ENCODE measurements around the gene L3MBTL3.

- TF ChIP-seq CTCF (IDR thresholded peaks at IDR 0.05) (no peak), IRF2 (CRISPR knock-in tag; IDR thresholded peaks at IDR 0.05; ENCODE audit: borderline replicate concordance, low read depth) (no peak), SMAD4 (CRISPR knock-in tag; IDR thresholded peaks at IDR 0.05) (no peak), ESRRA (CRISPR knock-in tag; IDR thresholded peaks at IDR 0.05; ENCODE audit: borderline replicate concordance) (no peak), CREB1 (CRISPR knock-in tag; IDR thresholded peaks at IDR 0.05) (no peak), ATF3 (CRISPR knock-in tag; conservative IDR thresholded peaks at IDR 0.05) (no peak), HMGA2 (CRISPR knock-in tag; IDR thresholded peaks at IDR 0.05) (no peak), ATF1 (CRISPR knock-in tag; IDR thresholded peaks at IDR 0.05) (no peak), ZNF121 (CRISPR knock-in tag; IDR thresholded peaks at IDR 0.05) (no peak)
- TF ChIP-seq, protein P1, sequence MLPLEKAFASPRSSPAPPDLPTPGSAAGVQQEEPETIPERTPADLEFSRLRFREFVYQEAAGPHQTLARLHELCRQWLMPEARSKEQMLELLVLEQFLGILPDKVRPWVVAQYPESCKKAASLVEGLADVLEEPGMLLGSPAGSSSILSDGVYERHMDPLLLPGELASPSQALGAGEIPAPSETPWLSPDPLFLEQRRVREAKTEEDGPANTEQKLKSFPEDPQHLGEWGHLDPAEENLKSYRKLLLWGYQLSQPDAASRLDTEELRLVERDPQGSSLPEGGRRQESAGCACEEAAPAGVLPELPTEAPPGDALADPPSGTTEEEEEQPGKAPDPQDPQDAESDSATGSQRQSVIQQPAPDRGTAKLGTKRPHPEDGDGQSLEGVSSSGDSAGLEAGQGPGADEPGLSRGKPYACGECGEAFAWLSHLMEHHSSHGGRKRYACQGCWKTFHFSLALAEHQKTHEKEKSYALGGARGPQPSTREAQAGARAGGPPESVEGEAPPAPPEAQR (CRISPR knock-in tag; IDR thresholded peaks at IDR 0.05), result no peak
Observed at GRCh38 chr6:130167655-130168054, 149.3 kb downstream of the L3MBTL3 start.
